HCT116 (cell line): Measurements from ENCODE around the gene RNU6-7. TPM values are rescaled to one million over a fixed set of nuclear protein-coding genes. Genes with fewer than 3 reads are reported as not detected.

Source experiments
- ATAC-seq: fragments of 200-7000 bp; cut with Tn5 transposase; 2 replicates; pipeline ENCODE4 v1.9.1; 2020; ENCODE audit warnings: mild to moderate bottlenecking, moderate library complexity
- BruUV-seq: library from RNA; stranded (reverse); fragments of 400-500 nt; replicated peaks from 2 replicates; lab custom pipeline; 2021; lab: Mats Ljungman, UMichigan
- CTCF ChIA-PET: fragments of 300-600 bp; sonication (Branson Sonifier 250); formaldehyde crosslinking; loops from one replicate; lab custom pipeline; 2021; ENCODE audit warnings: antibody characterized with exemption; lab: Charles Lee
- POLR2A ChIA-PET: fragments of 300-600, 350-600 bp; sonication (Branson Sonifier 250); formaldehyde crosslinking; loops from one replicate; lab custom pipeline; 2021; ENCODE audit warnings: antibody characterized with exemption; lab: Charles Lee
- RAD21 ChIA-PET, 2 experiments: fragments of 300-600 bp; sonication (Branson Sonifier 250); formaldehyde crosslinking; loops; one replicate each; lab custom pipeline; 2023; ENCODE audit warnings: low total read pairs in 2 of 2; ENCODE audit not compliant: uncharacterized antibody in 2 of 2, unreplicated experiment in 2 of 2, low non-redundant PET in 1 of 2; lab: Charles Lee
- DNase-seq: peaks from one replicate; pipeline ENCODE4 v3.0.0-alpha.2; 2010; ENCODE audit warnings: low read depth, low spot score
- H2AFZ ChIP-seq: fragments of 200-600 bp; shearing (Covaris generic), sonication (generic); 2 replicates; pipeline ENCODE4 v1.6.1; 2017; ENCODE audit warnings: low read depth, mixed run types, mixed read lengths, antibody characterized with exemption, low read length; ENCODE audit not compliant: poor library complexity, severe bottlenecking
- H3K27ac ChIP-seq: 2 replicates; pipeline ENCODE4 v1.5.1; 2012; ENCODE audit warnings: low read depth, low read length
- H3K27me3 ChIP-seq: fragments of 200-600 bp; sonication (generic); 2 replicates; pipeline ENCODE4 v1.6.1; 2016; ENCODE audit warnings: mixed run types, low read length, mixed read lengths; ENCODE audit not compliant: insufficient read depth
- H3K36me3 ChIP-seq, 2 experiments: fragments of 200-500 bp in 1 of 2; fragments of 200-600 bp in 1 of 2; sonication (Bioruptor generic) in 1 of 2; sonication (generic) in 1 of 2; 2 replicates each; pipeline versions ENCODE4 v1.5.1 to v1.6.1; 2014 to 2016; ENCODE audit warnings: low read length in 2 of 2, inconsistent platforms in 1 of 2, mixed read lengths in 1 of 2, mixed run types in 1 of 2; ENCODE audit not compliant: insufficient read depth in 2 of 2, control insufficient read depth in 1 of 2
- H3K4me1 ChIP-seq, 2 experiments: fragments of 200-600 bp in 1 of 2; sonication (generic) in 1 of 2; 2 replicates each; pipeline versions ENCODE4 v1.5.1 to v1.6.1; 2012 to 2017; ENCODE audit warnings: low read length in 2 of 2, inconsistent platforms in 1 of 2, mild to moderate bottlenecking in 1 of 2, mixed read lengths in 1 of 2, mixed run types in 1 of 2, moderate library complexity in 1 of 2; ENCODE audit not compliant: insufficient read depth in 2 of 2, control insufficient read depth in 1 of 2
- H3K4me2 ChIP-seq: fragments of 200-600 bp; sonication (generic); 2 replicates; pipeline ENCODE4 v1.6.1; 2017; ENCODE audit warnings: mixed run types, low read length, mixed read lengths
- H3K4me3 ChIP-seq, 2 experiments: fragments of 200-600 bp in 1 of 2; sonication (generic) in 1 of 2; replicated peaks in 1 of 2; 2 replicates each; pipeline ENCODE4 v1.5.1; 2011 to 2016; ENCODE audit warnings: low read length in 2 of 2, control low read depth in 1 of 2, low read depth in 1 of 2, mild to moderate bottlenecking in 1 of 2, mixed read lengths in 1 of 2, mixed run types in 1 of 2
- H3K79me2 ChIP-seq: fragments of 200-600 bp; sonication (generic); 2 replicates; pipeline ENCODE4 v1.6.1; 2017; ENCODE audit warnings: mild to moderate bottlenecking, mixed run types, low read length, moderate library complexity, mixed read lengths; ENCODE audit not compliant: insufficient read depth
- H3K9ac ChIP-seq: fragments of 200-600 bp; sonication (generic); 2 replicates; pipeline ENCODE4 v1.6.1; 2016; ENCODE audit warnings: low read length, mixed read lengths
- H3K9me2 ChIP-seq: fragments of 200-600 bp; sonication (generic), shearing (Covaris generic); 2 replicates; pipeline ENCODE4 v1.6.1; 2017; ENCODE audit warnings: mixed run types, mild to moderate bottlenecking, moderate library complexity; ENCODE audit not compliant: insufficient read depth
- H3K9me3 ChIP-seq, 2 experiments: fragments of 200-500 bp in 1 of 2; fragments of 200-600 bp in 1 of 2; sonication (Bioruptor generic) in 1 of 2; sonication (generic) in 1 of 2; 2 replicates each; pipeline ENCODE4 v1.6.1; 2014 to 2017; ENCODE audit warnings: low read length in 2 of 2, mixed read lengths in 2 of 2, inconsistent platforms in 1 of 2, low read depth in 1 of 2, mild to moderate bottlenecking in 1 of 2, mixed run types in 1 of 2, moderate library complexity in 1 of 2; ENCODE audit not compliant: control insufficient read depth in 1 of 2, insufficient read depth in 1 of 2
- H4K20me1 ChIP-seq: fragments of 200-600 bp; sonication (generic), shearing (Covaris generic); 2 replicates; pipeline ENCODE4 v1.6.1; 2017; ENCODE audit warnings: mixed run types, mild to moderate bottlenecking, moderate library complexity; ENCODE audit not compliant: insufficient read depth
- ELF1 ChIP-seq: IDR thresholded peaks from 2 replicates; pipeline ENCODE4 v1.6.1; 2012; ENCODE audit warnings: low read depth, borderline replicate concordance
- EZH2 ChIP-seq: fragments of 200-600 bp; sonication (generic); IDR thresholded peaks from 2 replicates; pipeline ENCODE4 v1.6.1; 2017; ENCODE audit warnings: antibody characterized with exemption, mixed run types
- EZH2phosphoT487 ChIP-seq: fragments of 200-600 bp; IDR thresholded peaks from 2 replicates; pipeline ENCODE4 v1.6.1; 2018; ENCODE audit warnings: antibody characterized with exemption, borderline replicate concordance
- FOSL1 ChIP-seq: IDR thresholded peaks from 2 replicates; pipeline ENCODE4 v1.6.1; 2012; ENCODE audit warnings: low read depth
- JUND ChIP-seq: IDR thresholded peaks from 2 replicates; pipeline ENCODE4 v1.6.1; 2012
- MAX ChIP-seq: IDR thresholded peaks from 2 replicates; pipeline ENCODE4 v1.6.1; 2012
- POLR2AphosphoS5 ChIP-seq: IDR thresholded peaks from 2 replicates; pipeline ENCODE4 v1.6.1; 2011; ENCODE audit warnings: mild to moderate bottlenecking, low read depth, low read length, moderate library complexity
- RAD21 ChIP-seq: IDR thresholded peaks from 2 replicates; pipeline ENCODE4 v1.6.1; 2012; ENCODE audit warnings: low read depth, mild to moderate bottlenecking
- SIN3A ChIP-seq: IDR thresholded peaks from 2 replicates; pipeline ENCODE4 v1.6.1; 2012; ENCODE audit warnings: low read depth
- SRF ChIP-seq: IDR thresholded peaks from 2 replicates; pipeline ENCODE4 v1.6.1; 2012; ENCODE audit warnings: low read depth
- TCF7L2 ChIP-seq: IDR thresholded peaks from 2 replicates; pipeline ENCODE4 v1.7.0; 2011; ENCODE audit warnings: borderline replicate concordance, inconsistent platforms; ENCODE audit not compliant: insufficient read depth, insufficient read length; ENCODE audit errors: extremely low read depth
- intact Hi-C: fragments of 100-400 bp; cut with micrococcal nuclease; formaldehyde crosslinking; loops from 2 replicates; pipeline ENCODE4 v1.10.0; 2022
- total RNA-seq: library from RNA; stranded (reverse); gene quantifications from one replicate; pipeline ENCODE4 v1.2.1, GENCODE V29; 2021; ENCODE audit not compliant: unreplicated experiment
- TF ChIP-seq, protein P1 (sequence below), 3 experiments: fragments of 200-600 bp in 1 of 3; sonication (generic) in 1 of 3; IDR thresholded peaks in 2 of 3; conservative IDR thresholded peaks in 1 of 3; 2 replicates each; pipeline ENCODE4 v1.5.1; 2012 to 2017; ENCODE audit warnings: low read depth in 2 of 3, low read length in 2 of 3, antibody characterized with exemption in 1 of 3, borderline replicate concordance in 1 of 3, control low read depth in 1 of 3, mild to moderate bottlenecking in 1 of 3, mixed read lengths in 1 of 3, mixed run types in 1 of 3, moderate library complexity in 1 of 3; ENCODE audit not compliant: insufficient read depth in 1 of 3
- TF ChIP-seq, protein P2 (sequence below): IDR thresholded peaks from 2 replicates; pipeline ENCODE4 v1.6.1; 2012
- TF ChIP-seq, protein P3 (sequence below): IDR thresholded peaks from 2 replicates; pipeline ENCODE4 v1.6.1; 2011; ENCODE audit warnings: mild to moderate bottlenecking, low read length, moderate library complexity; ENCODE audit not compliant: insufficient replicate concordance; ENCODE audit errors: extremely low read depth

Gene RNU6-7
- total RNA-seq, 1 experiment from 2014 or later: not detected

DNA sequence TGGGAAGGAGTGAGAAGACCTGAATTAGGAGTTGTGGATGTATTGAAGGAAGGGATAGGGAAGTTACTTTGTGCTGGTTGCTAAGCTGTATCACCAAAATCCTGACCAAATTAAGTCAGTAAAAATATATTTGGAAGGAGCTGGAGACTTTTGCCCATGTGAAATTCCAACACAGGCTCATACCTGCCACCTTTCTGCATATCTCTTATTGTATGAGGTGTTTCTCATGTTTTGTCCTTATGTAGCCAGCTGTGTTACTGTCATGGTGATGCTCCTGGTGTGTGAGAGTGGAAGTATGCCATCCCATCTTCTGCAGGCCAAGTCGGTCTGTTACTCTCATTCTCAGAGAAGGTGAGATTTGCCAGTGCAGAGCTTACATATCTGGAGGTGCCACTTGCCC, 30.6 kb downstream of the RNU6-7 start (continued):
- TF ChIP-seq, protein P1, sequence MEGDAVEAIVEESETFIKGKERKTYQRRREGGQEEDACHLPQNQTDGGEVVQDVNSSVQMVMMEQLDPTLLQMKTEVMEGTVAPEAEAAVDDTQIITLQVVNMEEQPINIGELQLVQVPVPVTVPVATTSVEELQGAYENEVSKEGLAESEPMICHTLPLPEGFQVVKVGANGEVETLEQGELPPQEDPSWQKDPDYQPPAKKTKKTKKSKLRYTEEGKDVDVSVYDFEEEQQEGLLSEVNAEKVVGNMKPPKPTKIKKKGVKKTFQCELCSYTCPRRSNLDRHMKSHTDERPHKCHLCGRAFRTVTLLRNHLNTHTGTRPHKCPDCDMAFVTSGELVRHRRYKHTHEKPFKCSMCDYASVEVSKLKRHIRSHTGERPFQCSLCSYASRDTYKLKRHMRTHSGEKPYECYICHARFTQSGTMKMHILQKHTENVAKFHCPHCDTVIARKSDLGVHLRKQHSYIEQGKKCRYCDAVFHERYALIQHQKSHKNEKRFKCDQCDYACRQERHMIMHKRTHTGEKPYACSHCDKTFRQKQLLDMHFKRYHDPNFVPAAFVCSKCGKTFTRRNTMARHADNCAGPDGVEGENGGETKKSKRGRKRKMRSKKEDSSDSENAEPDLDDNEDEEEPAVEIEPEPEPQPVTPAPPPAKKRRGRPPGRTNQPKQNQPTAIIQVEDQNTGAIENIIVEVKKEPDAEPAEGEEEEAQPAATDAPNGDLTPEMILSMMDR (IDR thresholded peaks at IDR 0.05 in 2 of 3, conservative IDR thresholded peaks at IDR 0.05 in 1 of 3; ENCODE audit: borderline replicate concordance in 1 of 3, insufficient read depth in 1 of 3, low read depth in 2 of 3, low read length in 2 of 3): no peak
- no peak for TF ChIP-seq JUND
- no peak for TF ChIP-seq EZH2phosphoT487
- no peak for TF ChIP-seq TCF7L2
- no peak for TF ChIP-seq FOSL1
- TF ChIP-seq RAD21: no peak

- no TSS peak for BruUV-seq
- Histone ChIP-seq H3K9ac (no peak overlapping the region), H3K9me3 (no peaks in the 10 kb centered on the region), H2AFZ (no peak overlapping the region), H3K27me3 (no peaks in the 10 kb centered on the region), H3K4me2 (no peak overlapping the region), H4K20me1 (no peaks in the 10 kb centered on the region), H3K27ac (no peak overlapping the region), H3K4me3 (no peak overlapping the region), H3K79me2 (no peaks in the 10 kb centered on the region), H3K36me3 (no peaks in the 10 kb centered on the region), H3K4me1 (peaks cover 0 to 10% of the 10 kb centered on the region in 2 experiments; a peak in 2 of 4 replicates), H3K9me2 (no peaks in the 10 kb centered on the region)
- CTCF ChIA-PET: interaction anchor here (1.7 kb wide), 1 partner anchor 21 kb away, joined by 5 read pairs; no protein-coding TSS in a partner anchor
- ATAC-seq (no peak), DNase-seq (no peak)
- RAD21 ChIA-PET: no interaction called here
- intact Hi-C loops: no loop called here
- POLR2A ChIA-PET: no interaction called here
- TF ChIP-seq SRF: no peak
- TF ChIP-seq EZH2: no peak
- TF ChIP-seq JUND: no peak
- TF ChIP-seq EZH2phosphoT487: no peak
- TF ChIP-seq, protein P2, sequence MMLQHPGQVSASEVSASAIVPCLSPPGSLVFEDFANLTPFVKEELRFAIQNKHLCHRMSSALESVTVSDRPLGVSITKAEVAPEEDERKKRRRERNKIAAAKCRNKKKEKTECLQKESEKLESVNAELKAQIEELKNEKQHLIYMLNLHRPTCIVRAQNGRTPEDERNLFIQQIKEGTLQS: no peak
- no peak for TF ChIP-seq ELF1
- TF ChIP-seq MAX: no peak
- TF ChIP-seq SIN3A: no peak
- TF ChIP-seq TCF7L2: no peak
- TF ChIP-seq, protein P1 (IDR thresholded peaks at IDR 0.05 in 2 of 3, conservative IDR thresholded peaks at IDR 0.05 in 1 of 3; ENCODE audit: borderline replicate concordance in 1 of 3, insufficient read depth in 1 of 3, low read depth in 2 of 3, low read length in 2 of 3): no peak
- TF ChIP-seq POLR2AphosphoS5: no peak
- TF ChIP-seq, protein P3, sequence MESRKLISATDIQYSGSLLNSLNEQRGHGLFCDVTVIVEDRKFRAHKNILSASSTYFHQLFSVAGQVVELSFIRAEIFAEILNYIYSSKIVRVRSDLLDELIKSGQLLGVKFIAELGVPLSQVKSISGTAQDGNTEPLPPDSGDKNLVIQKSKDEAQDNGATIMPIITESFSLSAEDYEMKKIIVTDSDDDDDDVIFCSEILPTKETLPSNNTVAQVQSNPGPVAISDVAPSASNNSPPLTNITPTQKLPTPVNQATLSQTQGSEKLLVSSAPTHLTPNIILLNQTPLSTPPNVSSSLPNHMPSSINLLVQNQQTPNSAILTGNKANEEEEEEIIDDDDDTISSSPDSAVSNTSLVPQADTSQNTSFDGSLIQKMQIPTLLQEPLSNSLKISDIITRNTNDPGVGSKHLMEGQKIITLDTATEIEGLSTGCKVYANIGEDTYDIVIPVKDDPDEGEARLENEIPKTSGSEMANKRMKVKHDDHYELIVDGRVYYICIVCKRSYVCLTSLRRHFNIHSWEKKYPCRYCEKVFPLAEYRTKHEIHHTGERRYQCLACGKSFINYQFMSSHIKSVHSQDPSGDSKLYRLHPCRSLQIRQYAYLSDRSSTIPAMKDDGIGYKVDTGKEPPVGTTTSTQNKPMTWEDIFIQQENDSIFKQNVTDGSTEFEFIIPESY: no peak
Observed at GRCh38 chr14:32233260-32233659, 31.4 kb downstream of the RNU6-7 start.
